Activated gamma-delta T cell treated with anti-CD3 and anti-CD28 coated beads, Interleukin-2, amount 50 U/mL, for 16 hours (primary cell): Measurements from ENCODE around the gene CCDC61.

Experiments used
- DNase-seq: peaks from one replicate; pipeline ENCODE4 v3.0.0-alpha.2; 2020; ENCODE audit warnings: low read depth

The CCDC61 gene

GRCh38 chr19:46015687-46016425 lies 20.6 kb downstream of the CCDC61 start:
- DNase-seq = no peak

- peak; percentile 68 for DNase-seq
These were observed 21.3 kb downstream of the CCDC61 start for GRCh38 chr19:46016426-46017094.

- no peak for DNase-seq
These were observed 21.8 kb downstream of the CCDC61 start for GRCh38 chr19:46017095-46017429.

- DNase-seq = no peak
These were observed 22.8 kb downstream of the CCDC61 start for GRCh38 chr19:46017874-46018675.

- DNase-seq = no peak
These were observed 23.5 kb downstream of the CCDC61 start for GRCh38 chr19:46018729-46019251.

- DNase-seq = no peak
These were observed 24.0 kb downstream of the CCDC61 start for GRCh38 chr19:46019270-46019669.

GRCh38 chr19:46020819-46021125 lies 25.5 kb downstream of the CCDC61 start:
- DNase-seq = no peak

- DNase-seq = no peak
These were observed 26.3 kb downstream of the CCDC61 start for GRCh38 chr19:46021531-46022041.

- DNase-seq = no peak
These were observed 26.8 kb downstream of the CCDC61 start for GRCh38 chr19:46022061-46022430.

GRCh38 chr19:46022431-46023310 lies 27.4 kb downstream of the CCDC61 start, which contains the start of gene PGLYRP1:
TSS of gene PGLYRP1 (minus strand) at chr19:46023053. CDS start at chr19:46023021, 32 bp downstream.
- no peak for DNase-seq

GRCh38 chr19:46023311-46023779 lies 28.1 kb downstream of the CCDC61 start:
- DNase-seq = no peak

- DNase-seq = no peak
These were observed 30.6 kb downstream of the CCDC61 start for GRCh38 chr19:46025835-46026234.

GRCh38 chr19:46030812-46031550 lies 35.7 kb downstream of the CCDC61 start:
- no peak for DNase-seq

- no peak for DNase-seq
These were observed 36.7 kb downstream of the CCDC61 start for GRCh38 chr19:46031781-46032596.

GRCh38 chr19:46032597-46033025 lies 37.3 kb downstream of the CCDC61 start:
- DNase-seq = no peak

- DNase-seq = no peak
These were observed 38.1 kb downstream of the CCDC61 start for GRCh38 chr19:46033401-46033800.

- DNase-seq = no peak
These were observed 40.3 kb downstream of the CCDC61 start for GRCh38 chr19:46035546-46035945.

- no peak for DNase-seq
These were observed 40.9 kb downstream of the CCDC61 start for GRCh38 chr19:46035986-46036743.

- DNase-seq = no peak
These were observed 41.5 kb downstream of the CCDC61 start for GRCh38 chr19:46036744-46037128.
